K562 (cell line): ENCODE results near the gene SLC41A3. TPM values are rescaled to one million over a fixed set of nuclear protein-coding genes. Genes with fewer than 3 reads are reported as not detected.
A peak's percentile ranks its signal among the peaks of the same experiment; 100 is the strongest.

Source experiments
- ATAC-seq: fragments of 200-7000 bp; cut with Tn5 transposase; 3 replicates; pipeline ENCODE4 v1.9.1; 2020; ENCODE audit warnings: moderate library complexity
- BruUV-seq: library from RNA; stranded (reverse); fragments of 400-500 nt; replicated peaks from 2 replicates; lab custom pipeline; 2021; lab: Mats Ljungman, UMichigan
- CTCF ChIA-PET: fragments of 300-600 bp; formaldehyde crosslinking; extraction: SDS; loops from one replicate; lab custom pipeline; 2021; ENCODE audit warnings: low intra/inter-chr PET ratio; lab: Yijun Ruan, JAX
- POLR2A ChIA-PET: fragments of 300-600, 350-650 bp; sonication (Branson Sonifier 250); formaldehyde crosslinking; extraction: SDS; loops from one replicate; lab custom pipeline; 2021; ENCODE audit warnings: antibody characterized with exemption, inconsistent platforms; lab: Yijun Ruan, JAX
- DNase-seq, 4 experiments: peaks; one replicate each; pipeline versions ENCODE4 v3.0.0 to v3.0.0-alpha.2; 2011 to 2018; ENCODE audit warnings: low spot score in 3 of 4, mixed read lengths in 3 of 4; ENCODE audit errors: extremely low read depth in 1 of 4
- FAIRE-seq: peaks from 2 replicates; lab custom pipeline; 2011; peaks lifted over from hg19 to GRCh38; lab: Jason Lieb, UNC
- H2AFZ ChIP-seq: 2 replicates; pipeline ENCODE4 v1.6.0; 2011; ENCODE audit warnings: low read depth, low read length, control low read depth, inconsistent platforms
- H3K27ac ChIP-seq: fragments of 200-600 bp; 3 replicates; pipeline ENCODE4 v1.8.0; 2011; ENCODE audit warnings: low read depth, mild to moderate bottlenecking, control low read depth, inconsistent platforms, low read length, moderate library complexity, mixed read lengths; ENCODE audit errors: extremely low read depth
- H3K27me3 ChIP-seq, 2 experiments: fragments of 300-600 bp in 1 of 2; 2 replicates in 1 of 2; 3 replicates in 1 of 2; pipeline versions ENCODE4 v1.6.0 to v1.8.0; 2011; ENCODE audit warnings: inconsistent platforms in 2 of 2, low read length in 2 of 2, mild to moderate bottlenecking in 1 of 2, mixed read lengths in 1 of 2, moderate library complexity in 1 of 2; ENCODE audit not compliant: control insufficient read depth in 2 of 2, insufficient read depth in 2 of 2
- H3K36me3 ChIP-seq: fragments of 300-600 bp; 3 replicates; pipeline ENCODE4 v1.8.0; 2011; ENCODE audit warnings: mild to moderate bottlenecking, low read length, inconsistent platforms; ENCODE audit not compliant: control insufficient read depth, insufficient read depth
- H3K4me1 ChIP-seq, 2 experiments: fragments of 200-600 bp in 1 of 2; replicated peaks in 1 of 2; 2 replicates in 1 of 2; 3 replicates in 1 of 2; pipeline versions ENCODE4 v1.5.1 to v1.8.0; 2011; ENCODE audit warnings: inconsistent platforms in 2 of 2, low read length in 2 of 2, mild to moderate bottlenecking in 1 of 2, mixed read lengths in 1 of 2, moderate library complexity in 1 of 2; ENCODE audit not compliant: control insufficient read depth in 2 of 2, insufficient read depth in 2 of 2
- H3K4me2 ChIP-seq: 2 replicates; pipeline ENCODE4 v1.6.1; 2011; ENCODE audit warnings: low read length, control low read depth, inconsistent platforms, mixed read lengths; ENCODE audit not compliant: insufficient read depth
- H3K4me3 ChIP-seq: fragments of 200-600 bp; sonication (generic), shearing (Covaris generic); 2 replicates; pipeline ENCODE4 v1.5.1; 2016; ENCODE audit warnings: control low read depth, inconsistent platforms
- H3K79me2 ChIP-seq: fragments of 200-600 bp; 3 replicates; pipeline ENCODE4 v1.8.0; 2011; ENCODE audit warnings: low read length, inconsistent platforms; ENCODE audit not compliant: control insufficient read depth, insufficient read depth
- H3K9ac ChIP-seq, 2 experiments: 2 replicates each; pipeline versions ENCODE4 v1.6.0 to v1.6.1; 2011; ENCODE audit warnings: low read depth in 2 of 2, low read length in 2 of 2, control low read depth in 1 of 2, inconsistent platforms in 1 of 2, mild to moderate bottlenecking in 1 of 2, mixed read lengths in 1 of 2; ENCODE audit not compliant: insufficient read depth in 1 of 2
- H3K9me1 ChIP-seq: one replicate; pipeline ENCODE4 v1.6.0; 2011; ENCODE audit warnings: inconsistent platforms, mild to moderate bottlenecking, low read length, moderate library complexity; ENCODE audit not compliant: control insufficient read depth, insufficient read depth
- H3K9me3 ChIP-seq: replicated peaks from 2 replicates; pipeline ENCODE4 v1.5.1; 2011; ENCODE audit warnings: low read depth, low read length, inconsistent platforms; ENCODE audit not compliant: control insufficient read depth, insufficient read depth
- H4K20me1 ChIP-seq: replicated peaks from 2 replicates; pipeline ENCODE4 v1.6.1; 2011; ENCODE audit warnings: low read length, inconsistent platforms, mixed read lengths; ENCODE audit not compliant: control insufficient read depth, insufficient read depth
- C11orf30 ChIP-seq: fragments of 450-650 bp; IDR thresholded peaks from 2 replicates; pipeline ENCODE4 v1.6.1; 2016; ENCODE audit warnings: low read depth, mild to moderate bottlenecking
- GATAD2A ChIP-seq: fragments of 450-650 bp; IDR thresholded peaks from 2 replicates; pipeline ENCODE4 v1.6.1; 2017
- HDAC6 ChIP-seq: IDR thresholded peaks from 2 replicates; pipeline ENCODE4 v1.6.1; 2012; ENCODE audit warnings: low read depth, mild to moderate bottlenecking, control low read depth, inconsistent platforms, low read length, moderate library complexity
- MAFG ChIP-seq: fragments of 450-650 bp; conservative IDR thresholded peaks from 2 replicates; pipeline ENCODE4 v1.6.1; 2016; ENCODE audit warnings: missing genetic modification characterization, missing compliant biosample characterization
- NFE2 ChIP-seq: IDR thresholded peaks from 2 replicates; pipeline ENCODE4 v1.6.1; 2014; ENCODE audit warnings: antibody characterized with exemption, low read depth
- NRF1 ChIP-seq, 2 experiments: fragments of 450-650 bp; IDR thresholded peaks in 1 of 2; conservative IDR thresholded peaks in 1 of 2; 2 replicates each; pipeline ENCODE4 v1.6.1; 2014; ENCODE audit warnings: mild to moderate bottlenecking in 2 of 2
- PHB ChIP-seq: fragments of 250-450 bp; sonication (Bioruptor Pico); IDR thresholded peaks from 2 replicates; pipeline ENCODE4 v1.5.0; 2021
- ZNF316 ChIP-seq: fragments of 450-650 bp; IDR thresholded peaks from 2 replicates; pipeline ENCODE4 v1.6.1; 2016
- WGBS: fragments of 100-300 bp; shearing (Covaris generic); methylation state at CpG from one replicate; pipeline ENCODE4 v1.1.6; 2016; ENCODE audit warnings: low coverage, mixed read lengths; ENCODE audit not compliant: insufficient coverage; ENCODE audit errors: missing lambda C conversion rate; 5-methylcytosine and 5-hydroxymethylcytosine counted together
- in situ Hi-C: fragments of 300-500 bp; cut with MboI; formaldehyde crosslinking; loops from 4 replicates; pipeline ENCODE4 v1.15.0; 2018; ENCODE audit warnings: inconsistent platforms, mixed read lengths
- intact Hi-C: fragments of 100-400 bp; cut with micrococcal nuclease; formaldehyde crosslinking; loops from 2 replicates; pipeline ENCODE4 v1.14.2; 2022
- polyA plus RNA-seq, 8 experiments: library from polyadenylated mRNA; depleted of rRNA in 4 of 8; stranded (reverse) in 5 of 8; unstranded in 3 of 8; fragments of >200 nt; fragmentation: Nextera tagmentation in 2 of 8; fragmentation: Illumina TruSeq in 1 of 8; extraction: Ambion mirVana in 2 of 8; extraction: Trizol in 1 of 8; gene quantifications; 2 replicates each; pipeline versions ENCODE4 v1.2.1 to v1.2.3, GENCODE V29; 2011 to 2014; ENCODE audit warnings: inconsistent platforms in 1 of 8, missing spikeins in 1 of 8
- total RNA-seq, 7 experiments: library from RNA; depleted of rRNA in 6 of 7; stranded (reverse); fragments of >200 nt in 6 of 7; fragmentation: Illumina TruSeq in 2 of 7; extraction: Trizol in 2 of 7; gene quantifications; 2 replicates each; pipeline versions ENCODE4 v1.2.1 to v1.2.3, GENCODE V29; 2011 to 2021; ENCODE audit warnings: low replicate concordance in 1 of 7

Gene SLC41A3
- total and polyA plus RNA-seq, 9 of the 15 experiments (the other 6 are each of a cell fraction or from before 2014, with no cell fraction given): 4.1 to 20.7 (median 11.2) TPM

GRCh38 chr3:126049289-126050049 is 34.5 kb downstream of the SLC41A3 start:
- no peak for FAIRE-seq
- H3K9me1 ChIP-seq: no peaks in the 10 kb centered on the region
- peak; percentile 48 for TF ChIP-seq NFE2
- TF ChIP-seq C11orf30: peak; percentile 58
- TF ChIP-seq MAFG (tag): peak; percentile 50
- no peak for TF ChIP-seq NRF1 (conservative IDR thresholded peaks at IDR 0.05 in 1 of 2, IDR thresholded peaks at IDR 0.05 in 1 of 2)
- TF ChIP-seq ZNF316: peak; percentile 49; the same call in 1 of the 2 replicates
- no peak for TF ChIP-seq GATAD2A
- no peak for TF ChIP-seq PHB (CRISPR knock-in tag)
- TF ChIP-seq HDAC6: no peak
- TF ChIP-seq, all 486 proteins: peak for 4
- Histone ChIP-seq H3K9ac (no peak overlapping the region), H3K4me1 (peaks cover 0 to 4% of the 10 kb centered on the region in 2 experiments; a peak in 3 of 5 replicates), H3K9me3 (no peaks in the 10 kb centered on the region), H3K4me3 (no peak overlapping the region), H3K27ac (no peak overlapping the region), H3K27me3 (no peaks in the 10 kb centered on the region), H3K36me3 (no peaks in the 10 kb centered on the region), H4K20me1 (no peaks in the 10 kb centered on the region), H3K79me2 (no peaks in the 10 kb centered on the region), H3K4me2 (no peak overlapping the region), H2AFZ (no peak overlapping the region)
- 12% methylated on average over 5 of the region's 5 CpGs for WGBS
- DNase-seq (peak in 1 of 4 experiments; percentile 10), ATAC-seq (peak; percentile 25; the same call in 2 of the 3 replicates)
- intact Hi-C loops (no loop called here), in situ Hi-C loops (no loop called here)
- BruUV-seq: no TSS peak
- CTCF ChIA-PET: no interaction called here
- POLR2A ChIA-PET: no interaction called here
